Spleen (tissue), 11 donors: ENCODE measurements around the gene RIPOR2. TPM values are rescaled to one million over a fixed set of nuclear protein-coding genes. Genes with fewer than 3 reads are reported as not detected.

ENCODE experiments used
- DNase-seq: peaks from one replicate; pipeline ENCODE4 v3.0.0-alpha.2; 2020
- H3K27ac ChIP-seq, 8 donors: fragments of 200-600 bp; sonication (generic) in 7 of 8; 1 replicate in 4 of 8; 2 replicates in 4 of 8; pipeline versions ENCODE4 v1.5.0 to v1.8.0; 2016 to 2021; ENCODE audit warnings: inconsistent platforms in 4 of 8, mild to moderate bottlenecking in 4 of 8, moderate library complexity in 1 of 8
- H3K27me3 ChIP-seq, 7 donors: fragments of 200-600 bp; sonication (generic) in 6 of 7; replicated peaks in 1 of 7; 1 replicate in 4 of 7; 2 replicates in 3 of 7; pipeline versions ENCODE4 v1.5.0 to v1.8.0; 2016 to 2021; ENCODE audit warnings: inconsistent platforms in 3 of 7, mild to moderate bottlenecking in 1 of 7
- H3K36me3 ChIP-seq, 6 donors: fragments of 200-600 bp; sonication (generic) in 5 of 6; 1 replicate in 4 of 6; 2 replicates in 2 of 6; pipeline versions ENCODE4 v1.5.0 to v1.8.0; 2016 to 2021; ENCODE audit warnings: inconsistent platforms in 2 of 6
- H3K4me1 ChIP-seq, 6 donors: fragments of 200-600 bp; sonication (generic) in 5 of 6; 1 replicate in 3 of 6; 2 replicates in 3 of 6; pipeline versions ENCODE4 v1.5.0 to v1.8.0; 2016 to 2021; ENCODE audit warnings: inconsistent platforms in 3 of 6
- H3K4me3 ChIP-seq, 8 donors: fragments of 200-600 bp; sonication (generic) in 7 of 8; 1 replicate in 4 of 8; 2 replicates in 4 of 8; pipeline versions ENCODE4 v1.5.0 to v1.8.0; 2016 to 2021; ENCODE audit warnings: inconsistent platforms in 4 of 8, mild to moderate bottlenecking in 4 of 8, moderate library complexity in 2 of 8
- H3K9me3 ChIP-seq, 8 donors: fragments of 200-600 bp; sonication (generic) in 7 of 8; 1 replicate in 4 of 8; 2 replicates in 4 of 8; pipeline versions ENCODE4 v1.5.0 to v1.8.0; 2016 to 2021; ENCODE audit warnings: inconsistent platforms in 4 of 8
- POLR2A ChIP-seq, 3 donors: fragments of 450-650 bp; IDR thresholded peaks; one replicate each; pipeline ENCODE4 v1.5.1; 2017; ENCODE audit warnings: antibody characterized with exemption in 3 of 3, mild to moderate bottlenecking in 1 of 3
- POLR2AphosphoS5 ChIP-seq, 3 donors: sonication (generic); formaldehyde crosslinking; IDR thresholded peaks; one replicate each; pipeline ENCODE4 v1.5.1; 2017; ENCODE audit warnings: antibody characterized with exemption in 3 of 3
- WGBS, 5 donors: extraction: QIAGEN DNeasy Blood & Tissue Kit in 3 of 5; methylation state at CpG; one replicate each; pipeline versions ENCODE4 v1.1.5 to v1.1.7; 2013 to 2018; 5-methylcytosine and 5-hydroxymethylcytosine counted together
- intact Hi-C: fragments of 100-400 bp; cut with DNase I; formaldehyde crosslinking; loops from one replicate; pipeline ENCODE4 v1.15.0; 2023; ENCODE audit warnings: low total_unique reads
- polyA plus RNA-seq, 3 donors: library from polyadenylated mRNA; stranded (reverse); fragments of 200-250 nt; gene quantifications; one replicate each; pipeline ENCODE4 v1.2.1, GENCODE V29; 2013
- total RNA-seq, 7 donors: library from RNA; depleted of rRNA in 3 of 7; stranded (reverse); fragments of >200 nt in 3 of 7; fragmentation: NEBNext Ultra II Directional in 4 of 7; extraction: Animal tissue kit (Norgen Biotek cat#: 25700) in 4 of 7; gene quantifications; one replicate each; pipeline versions ENCODE4 v1.1.0 to v1.2.1, GENCODE V29; 2016 to 2021
- TF ChIP-seq, protein P1 (sequence below), 11 experiments: fragments of 200-600 bp in 7 of 11; fragments of 450-650 bp in 4 of 11; sonication (generic) in 4 of 11; IDR thresholded peaks in 8 of 11; conservative IDR thresholded peaks in 3 of 11; 1 replicate in 7 of 11; 2 replicates in 4 of 11; pipeline versions ENCODE4 v1.4.0 to v1.8.0; 2016 to 2021; ENCODE audit warnings: antibody characterized with exemption in 11 of 11, inconsistent platforms in 4 of 11, mild to moderate bottlenecking in 1 of 11
- donor health status: healthy with polysubstance abuse.
- donor health status: DM: no; HTN: no; CAD: no; lungs with moderate emphysema.
- donor health status: DM: no; HTN: no; CAD: no.
- donor health status: Bipolar disorder and iron deficiency.
- donor health status: healthy.
- donor health status: DM: no; HTN: no; CAD: no.
- donor health status: DM: yes; HTN: yes; CAD: no.

RIPOR2 gene
- total and polyA plus RNA-seq, 10 donors = 40.6 to 247 (median 147) TPM

DNA sequence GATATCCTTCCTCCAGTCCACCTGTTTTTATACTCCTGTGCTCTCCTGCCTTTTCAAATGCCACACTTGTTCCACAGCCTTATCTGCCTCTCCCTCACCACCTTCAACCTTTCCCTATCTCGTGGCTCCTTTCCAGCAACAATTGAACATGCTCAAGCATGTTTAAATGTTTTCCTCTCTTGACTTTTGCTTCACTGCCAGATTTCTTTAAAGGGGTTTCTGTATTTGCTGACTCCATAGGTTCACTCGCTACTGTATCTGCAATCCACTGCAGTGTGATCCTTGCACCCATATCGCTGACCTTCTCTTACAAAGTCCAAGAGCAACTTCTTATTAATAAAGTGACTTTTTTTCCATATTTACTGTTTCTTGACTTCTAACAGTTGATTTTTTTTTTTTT lies 172.2 kb downstream of the RIPOR2 start:
- H3K27ac ChIP-seq = no peak overlapping the region
- no peaks in the 10 kb centered on the region for H3K36me3 ChIP-seq
- H3K27me3 ChIP-seq = no peaks in the 10 kb centered on the region
- no peaks in the 10 kb centered on the region for H3K9me3 ChIP-seq
- TF ChIP-seq POLR2AphosphoS5 (IDR thresholded peaks at IDR 0.05) (no peak), POLR2A (IDR thresholded peaks at IDR 0.05) (no peak)
- TF ChIP-seq, protein P1, sequence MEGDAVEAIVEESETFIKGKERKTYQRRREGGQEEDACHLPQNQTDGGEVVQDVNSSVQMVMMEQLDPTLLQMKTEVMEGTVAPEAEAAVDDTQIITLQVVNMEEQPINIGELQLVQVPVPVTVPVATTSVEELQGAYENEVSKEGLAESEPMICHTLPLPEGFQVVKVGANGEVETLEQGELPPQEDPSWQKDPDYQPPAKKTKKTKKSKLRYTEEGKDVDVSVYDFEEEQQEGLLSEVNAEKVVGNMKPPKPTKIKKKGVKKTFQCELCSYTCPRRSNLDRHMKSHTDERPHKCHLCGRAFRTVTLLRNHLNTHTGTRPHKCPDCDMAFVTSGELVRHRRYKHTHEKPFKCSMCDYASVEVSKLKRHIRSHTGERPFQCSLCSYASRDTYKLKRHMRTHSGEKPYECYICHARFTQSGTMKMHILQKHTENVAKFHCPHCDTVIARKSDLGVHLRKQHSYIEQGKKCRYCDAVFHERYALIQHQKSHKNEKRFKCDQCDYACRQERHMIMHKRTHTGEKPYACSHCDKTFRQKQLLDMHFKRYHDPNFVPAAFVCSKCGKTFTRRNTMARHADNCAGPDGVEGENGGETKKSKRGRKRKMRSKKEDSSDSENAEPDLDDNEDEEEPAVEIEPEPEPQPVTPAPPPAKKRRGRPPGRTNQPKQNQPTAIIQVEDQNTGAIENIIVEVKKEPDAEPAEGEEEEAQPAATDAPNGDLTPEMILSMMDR (IDR thresholded peaks at IDR 0.05 in 8 of 11, conservative IDR thresholded peaks at IDR 0.05 in 3 of 11) = no peak
- no peak for DNase-seq
- WGBS, 5 donors = 56 to 73% (median 70%) methylated on average over 3 of the region's 3 CpGs
- no peak overlapping the region for H3K4me3 ChIP-seq
- intact Hi-C loops = no loop called here
- peaks cover 0 to 8% (median 1%) of the 10 kb centered on the region in 6 donors for H3K4me1 ChIP-seq

DNA sequence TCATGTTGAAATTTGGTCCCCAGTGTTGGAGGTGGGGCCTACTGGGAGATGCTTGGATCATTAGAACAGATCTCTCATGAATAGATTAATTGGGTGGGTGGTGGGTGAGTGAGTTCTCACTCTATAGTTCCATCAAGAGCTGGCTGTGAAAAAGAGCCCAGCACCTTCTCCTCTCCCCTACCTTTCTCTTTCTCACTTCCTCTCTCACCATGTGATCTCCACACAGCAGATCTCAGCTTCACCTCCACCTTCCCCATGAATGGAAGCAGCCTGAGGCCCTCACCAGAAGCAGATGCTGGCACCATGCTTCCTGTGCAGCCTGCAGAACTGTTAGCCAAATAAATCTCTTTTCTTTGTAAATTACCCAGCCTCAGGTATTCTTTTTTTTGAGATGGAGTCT lies 173.9 kb downstream of the RIPOR2 start:
- intact Hi-C loops = no loop called here
- no peak for DNase-seq
- TF ChIP-seq POLR2A (IDR thresholded peaks at IDR 0.05) (no peak), POLR2AphosphoS5 (IDR thresholded peaks at IDR 0.05) (no peak)
- TF ChIP-seq, protein P1 (IDR thresholded peaks at IDR 0.05 in 8 of 11, conservative IDR thresholded peaks at IDR 0.05 in 3 of 11) = no peak
- no peaks in the 10 kb centered on the region for H3K9me3 ChIP-seq
- H3K36me3 ChIP-seq = no peaks in the 10 kb centered on the region
- H3K4me3 ChIP-seq = no peak overlapping the region
- H3K27me3 ChIP-seq = no peaks in the 10 kb centered on the region
- H3K27ac ChIP-seq = no peak overlapping the region
- peaks cover 0 to 9% (median under 1%) of the 10 kb centered on the region in 6 donors for H3K4me1 ChIP-seq

DNA sequence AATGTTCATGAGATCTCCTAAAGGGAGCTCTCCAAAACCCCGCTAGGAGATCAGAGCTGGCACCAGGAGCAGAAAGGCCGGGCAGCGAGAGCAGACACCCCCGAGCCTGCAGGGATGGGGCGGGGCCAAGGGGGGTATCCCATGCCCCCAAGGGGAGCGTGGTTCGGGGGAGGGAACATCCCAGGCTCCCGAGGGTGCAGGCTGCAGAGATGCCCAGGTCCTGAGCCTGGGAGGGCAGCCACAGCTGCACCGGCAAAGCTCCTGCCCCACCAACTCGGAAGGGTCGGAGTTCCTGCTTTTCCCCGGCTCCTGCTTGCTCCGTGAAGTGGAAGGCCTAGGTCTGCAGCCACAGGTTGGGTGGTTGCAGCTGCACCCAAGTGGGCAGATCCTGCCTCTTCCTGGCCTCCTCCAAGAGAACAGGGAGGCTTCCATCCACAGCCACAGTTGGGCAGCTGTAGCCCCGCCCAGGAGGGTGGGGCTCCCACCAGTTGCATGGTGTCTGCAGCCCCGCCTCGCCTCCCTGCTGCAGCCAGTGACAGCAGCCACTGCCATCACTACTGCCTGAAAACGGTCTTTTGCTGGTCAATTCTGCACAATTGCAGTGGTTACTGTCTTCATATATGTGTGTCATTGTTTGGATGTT lies 174.4 kb downstream of the RIPOR2 start:
- intact Hi-C loops = no loop called here
- H3K4me1 ChIP-seq = peaks cover 0 to 4% (median 0%) of the 10 kb centered on the region in 6 donors
- no peaks in the 10 kb centered on the region for H3K27me3 ChIP-seq
- no peak overlapping the region for H3K4me3 ChIP-seq
- no peak overlapping the region for H3K27ac ChIP-seq
- no peak for DNase-seq
- TF ChIP-seq POLR2A (IDR thresholded peaks at IDR 0.05) (no peak), POLR2AphosphoS5 (IDR thresholded peaks at IDR 0.05) (no peak)
- TF ChIP-seq, protein P1 (IDR thresholded peaks at IDR 0.05 in 8 of 11, conservative IDR thresholded peaks at IDR 0.05 in 3 of 11) = no peak
- no peaks in the 10 kb centered on the region for H3K36me3 ChIP-seq
- H3K9me3 ChIP-seq = no peaks in the 10 kb centered on the region
- whole genome bisulfite sequencing, 5 donors = 89 to 95% (median 90%) methylated on average over 11 to 17 of the region's 17 CpGs

DNA sequence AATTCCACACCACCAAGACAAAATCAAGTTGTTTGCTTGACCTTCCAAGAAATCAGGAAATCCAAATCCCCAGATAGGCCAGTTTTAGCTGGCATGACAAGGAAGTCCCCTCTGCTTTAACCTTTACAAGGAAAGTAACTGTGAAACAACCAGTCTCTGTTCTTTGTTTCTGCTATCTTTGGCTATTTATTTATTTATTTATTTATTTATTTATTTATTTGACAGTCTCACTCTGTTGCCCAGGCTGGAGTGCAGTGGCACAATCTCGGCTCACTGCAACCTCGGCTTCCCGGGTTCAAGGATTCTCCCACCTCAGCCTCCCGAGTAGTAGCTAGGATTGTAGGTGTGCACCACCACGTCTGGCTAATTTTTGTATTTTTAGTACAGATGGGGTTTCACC lies 175.6 kb downstream of the RIPOR2 start:
- H3K9me3 ChIP-seq = no peaks in the 10 kb centered on the region
- TF ChIP-seq POLR2AphosphoS5 (IDR thresholded peaks at IDR 0.05) (no peak), POLR2A (IDR thresholded peaks at IDR 0.05) (no peak)
- TF ChIP-seq, protein P1 (IDR thresholded peaks at IDR 0.05 in 8 of 11, conservative IDR thresholded peaks at IDR 0.05 in 3 of 11) = no peak
- H3K27ac ChIP-seq = no peak overlapping the region
- no peaks in the 10 kb centered on the region for H3K27me3 ChIP-seq
- H3K4me1 ChIP-seq = peaks cover 0 to 4% (median 0%) of the 10 kb centered on the region in 6 donors
- H3K36me3 ChIP-seq = no peaks in the 10 kb centered on the region
- DNase-seq = no peak
- intact Hi-C loops = no loop called here
- no peak overlapping the region for H3K4me3 ChIP-seq
- whole genome bisulfite sequencing, 5 donors = 89 to 95% (median 93%) methylated on average over 5 of the region's 5 CpGs
